ENCODE data around the gene ABCC4.
"Not testable (repeated sequence)": the region's sequence is repeated elsewhere in the genome, so short reads cannot be mapped to it uniquely, and the experiment has no call there.

The ABCC4 gene

DNA sequence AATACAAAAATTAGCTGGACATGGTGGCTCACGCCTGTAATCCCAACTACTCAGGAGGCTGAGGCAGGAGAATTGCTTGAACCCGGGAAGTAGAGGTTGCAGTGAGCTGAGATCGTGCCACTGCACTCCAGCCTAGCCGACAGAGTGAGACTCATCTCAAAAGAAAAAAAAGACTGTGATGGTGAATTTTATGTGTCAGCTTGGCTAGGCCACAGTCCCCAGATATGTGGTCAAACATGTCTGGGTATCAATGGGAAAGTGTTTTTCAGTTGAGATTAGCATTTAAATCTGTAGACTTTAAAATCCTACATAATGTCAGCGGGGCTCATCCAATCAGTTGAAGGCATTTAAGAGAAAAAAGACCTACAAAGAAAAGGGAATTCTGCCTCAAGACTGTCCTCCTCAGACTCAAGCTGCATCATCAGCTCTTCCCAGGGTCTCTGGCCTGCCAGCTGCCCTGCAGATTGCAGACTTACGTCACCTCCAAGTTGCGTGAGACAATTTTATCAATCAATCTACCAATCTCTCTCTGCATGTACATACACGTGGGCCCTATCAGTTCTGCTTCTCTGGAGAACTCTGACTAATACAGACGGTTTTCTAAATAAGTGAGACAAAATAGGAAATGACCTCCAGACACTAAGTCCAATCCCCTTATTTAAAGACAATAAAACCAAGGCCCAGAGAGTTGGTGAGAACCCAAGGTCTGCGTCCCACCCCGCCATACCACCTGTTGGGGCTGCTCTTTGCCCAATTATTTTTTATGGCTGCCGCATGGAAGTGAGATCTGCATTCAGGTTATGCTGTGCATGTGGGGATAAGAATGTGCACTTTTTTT lies 99.2 kb downstream of the ABCC4 start:
- Histone ChIP-seq H3K9me3 (ENCODE audit: low read length) (no peaks in the 10 kb centered on the region), H3K4me3 (ENCODE audit: low read depth in 1 of 2, low read length in 2 of 2) (no peak overlapping the region), H3K4me1 (ENCODE audit: insufficient read depth, low read length) (no peaks in the 10 kb centered on the region), H3K27ac (ENCODE audit: low read depth, low read length) (no peak overlapping the region), H3K36me3 (ENCODE audit: insufficient read depth, low read length) (peaks cover 15% of the 10 kb centered on the region), H3K9ac (ENCODE audit: low read length) (no peak overlapping the region), H3K27me3 (ENCODE audit: control insufficient read depth in 1 of 2, insufficient read depth in 2 of 2, low read length in 2 of 2) (no peaks in the 10 kb centered on the region)

DNA sequence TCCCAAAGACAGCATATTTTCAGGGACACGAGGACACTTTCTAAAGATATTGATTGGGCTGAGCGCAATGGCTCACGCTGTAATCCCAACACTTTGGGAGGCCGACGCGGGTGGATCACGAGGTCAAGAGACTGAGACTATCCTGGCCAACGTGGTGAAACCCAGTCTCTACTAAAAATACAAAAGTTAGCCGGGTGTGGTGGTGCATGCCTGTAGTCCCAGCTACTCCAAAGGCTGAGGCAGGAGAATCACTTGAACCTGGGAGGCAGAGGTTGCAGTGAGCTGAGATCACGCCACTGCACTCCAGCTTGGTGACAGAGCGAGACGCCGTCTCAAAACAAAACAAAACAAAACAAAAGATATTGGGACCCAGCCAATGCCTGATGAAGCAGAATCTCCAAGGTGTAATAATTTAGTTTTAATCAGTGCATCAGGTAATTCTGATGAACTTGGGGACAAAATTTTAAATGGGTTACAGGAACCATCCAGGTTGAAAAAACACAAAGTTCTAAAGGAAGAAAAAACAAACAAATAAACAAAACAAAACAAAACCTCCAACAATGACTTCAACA lies 100.8 kb downstream of the ABCC4 start:
- H3K36me3 ChIP-seq (ENCODE audit: insufficient read depth, low read length); H3K27me3 ChIP-seq (ENCODE audit: control insufficient read depth in 1 of 2, insufficient read depth in 2 of 2, low read length in 2 of 2); H3K9me3 ChIP-seq (ENCODE audit: low read length); H3K27ac ChIP-seq (ENCODE audit: low read depth, low read length); H3K4me3 ChIP-seq (ENCODE audit: low read depth in 1 of 2, low read length in 2 of 2); H3K9ac ChIP-seq (ENCODE audit: low read length); H3K4me1 ChIP-seq (ENCODE audit: insufficient read depth, low read length): not testable (repeated sequence)

DNA sequence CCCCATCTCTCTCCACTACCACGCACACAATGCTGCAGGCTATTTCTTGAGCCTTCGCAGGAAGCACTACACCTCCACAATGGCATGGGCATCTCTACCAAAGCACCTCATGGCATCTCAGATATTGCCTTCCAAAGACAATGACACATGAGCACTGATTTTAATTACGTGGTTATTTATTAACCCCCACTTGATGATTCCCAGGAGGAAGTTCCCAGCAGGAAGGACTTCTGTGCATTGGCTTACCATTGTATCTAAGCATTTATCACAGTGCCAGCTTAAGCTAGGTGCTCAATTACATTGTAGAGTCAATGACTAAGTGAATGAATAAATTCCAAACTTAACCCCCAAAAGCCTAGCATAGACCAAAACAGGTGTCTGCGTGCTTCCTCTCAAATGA lies 101.4 kb downstream of the ABCC4 start:
- H3K36me3 ChIP-seq (ENCODE audit: insufficient read depth, low read length), result peaks cover 7% of the 10 kb centered on the region
- no peaks in the 10 kb centered on the region for H3K4me1 ChIP-seq (ENCODE audit: insufficient read depth, low read length)
- H3K4me3 ChIP-seq (ENCODE audit: low read depth in 1 of 2, low read length in 2 of 2), result no peak overlapping the region
- H3K27me3 ChIP-seq (ENCODE audit: control insufficient read depth in 1 of 2, insufficient read depth in 2 of 2, low read length in 2 of 2), result no peaks in the 10 kb centered on the region
- H3K27ac ChIP-seq (ENCODE audit: low read depth, low read length), result no peak overlapping the region
- H3K9ac ChIP-seq (ENCODE audit: low read length), result no peak overlapping the region
- no peaks in the 10 kb centered on the region for H3K9me3 ChIP-seq (ENCODE audit: low read length)

GRCh38 chr13:95198606-95199005 lies 102.6 kb downstream of the ABCC4 start:
- not testable (repeated sequence) for H3K9ac ChIP-seq (ENCODE audit: low read length); H3K27me3 ChIP-seq (ENCODE audit: control insufficient read depth in 1 of 2, insufficient read depth in 2 of 2, low read length in 2 of 2); H3K9me3 ChIP-seq (ENCODE audit: low read length); H3K4me3 ChIP-seq (ENCODE audit: low read depth in 1 of 2, low read length in 2 of 2); H3K36me3 ChIP-seq (ENCODE audit: insufficient read depth, low read length); H3K4me1 ChIP-seq (ENCODE audit: insufficient read depth, low read length); H3K27ac ChIP-seq (ENCODE audit: low read depth, low read length)

- H3K4me3 ChIP-seq (ENCODE audit: low read depth in 1 of 2, low read length in 2 of 2), result no peak overlapping the region
- H3K4me1 ChIP-seq (ENCODE audit: insufficient read depth, low read length), result no peaks in the 10 kb centered on the region
- H3K27ac ChIP-seq (ENCODE audit: low read depth, low read length), result no peak overlapping the region
- H3K9ac ChIP-seq (ENCODE audit: low read length), result no peak overlapping the region
- no peaks in the 10 kb centered on the region for H3K27me3 ChIP-seq (ENCODE audit: control insufficient read depth in 1 of 2, insufficient read depth in 2 of 2, low read length in 2 of 2)
- no peaks in the 10 kb centered on the region for H3K9me3 ChIP-seq (ENCODE audit: low read length)
- peaks cover 10% of the 10 kb centered on the region for H3K36me3 ChIP-seq (ENCODE audit: insufficient read depth, low read length)
These were observed 103.7 kb downstream of the ABCC4 start for GRCh38 chr13:95197548-95197947.

DNA sequence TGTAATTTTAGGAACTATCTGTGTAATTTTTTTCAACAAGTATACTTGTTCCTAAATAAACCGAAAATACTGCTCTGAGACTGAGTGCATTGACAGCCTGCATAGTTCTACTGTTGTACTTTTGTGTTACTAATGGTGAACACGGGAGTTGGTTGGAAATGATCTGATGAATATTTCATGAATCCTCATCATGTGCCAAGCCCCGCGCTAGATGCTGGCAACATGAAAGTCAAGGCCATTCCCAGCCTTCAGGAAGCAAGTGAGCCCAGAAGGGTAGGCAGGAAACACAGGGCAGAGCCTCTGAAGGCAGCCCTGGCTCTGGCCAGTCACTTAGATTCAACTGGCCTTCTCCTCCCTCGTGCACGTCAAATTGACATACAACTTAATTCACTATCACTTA lies 106.1 kb downstream of the ABCC4 start:
- Histone ChIP-seq H3K36me3 (ENCODE audit: insufficient read depth, low read length) (peaks cover 10% of the 10 kb centered on the region), H3K4me1 (ENCODE audit: insufficient read depth, low read length) (no peaks in the 10 kb centered on the region), H3K9ac (ENCODE audit: low read length) (no peak overlapping the region), H3K4me3 (ENCODE audit: low read depth in 1 of 2, low read length in 2 of 2) (no peak overlapping the region), H3K27me3 (ENCODE audit: control insufficient read depth in 1 of 2, insufficient read depth in 2 of 2, low read length in 2 of 2) (no peaks in the 10 kb centered on the region), H3K9me3 (ENCODE audit: low read length) (no peaks in the 10 kb centered on the region), H3K27ac (ENCODE audit: low read depth, low read length) (no peak overlapping the region)

DNA sequence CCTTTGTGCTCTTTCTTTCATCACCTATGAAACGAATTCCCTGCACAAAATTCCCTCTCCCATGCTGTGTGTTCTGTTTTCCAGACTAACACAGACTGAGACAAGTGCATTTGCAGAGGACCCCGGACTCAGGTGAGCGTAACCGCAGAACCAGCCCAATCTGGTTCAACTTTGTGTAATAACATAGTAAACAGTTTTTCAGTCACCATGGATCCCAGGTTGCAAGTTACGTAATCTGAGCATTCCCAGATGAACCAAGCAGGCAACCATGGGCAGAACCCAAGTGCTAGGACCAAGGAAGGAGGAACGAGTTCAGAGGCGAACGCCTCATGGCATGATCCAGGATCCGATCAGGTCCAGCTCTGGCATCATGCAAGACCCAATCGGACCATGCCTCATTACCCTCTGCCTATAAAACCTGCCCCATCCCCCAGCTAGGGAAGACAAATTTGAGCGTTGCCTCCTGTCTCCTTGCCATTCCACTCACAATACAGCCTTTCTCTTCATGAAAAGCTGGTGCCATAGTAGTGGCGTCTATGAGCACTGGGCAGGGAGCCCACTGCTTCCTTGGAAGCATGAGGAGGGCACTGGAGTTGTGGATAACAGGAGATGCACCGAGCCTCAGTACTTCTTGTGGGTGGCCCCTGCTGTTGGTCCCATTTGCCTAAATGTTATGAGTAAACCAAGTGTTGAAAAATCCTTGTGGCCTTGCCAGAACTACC lies 107.6 kb downstream of the ABCC4 start:
- Histone ChIP-seq H3K36me3 (ENCODE audit: insufficient read depth, low read length) (peaks cover 10% of the 10 kb centered on the region), H3K4me3 (ENCODE audit: low read depth in 1 of 2, low read length in 2 of 2) (no peak overlapping the region), H3K27me3 (ENCODE audit: control insufficient read depth in 1 of 2, insufficient read depth in 2 of 2, low read length in 2 of 2) (no peaks in the 10 kb centered on the region), H3K27ac (ENCODE audit: low read depth, low read length) (no peak overlapping the region), H3K4me1 (ENCODE audit: insufficient read depth, low read length) (no peaks in the 10 kb centered on the region), H3K9me3 (ENCODE audit: low read length) (no peaks in the 10 kb centered on the region), H3K9ac (ENCODE audit: low read length) (no peak overlapping the region)

DNA sequence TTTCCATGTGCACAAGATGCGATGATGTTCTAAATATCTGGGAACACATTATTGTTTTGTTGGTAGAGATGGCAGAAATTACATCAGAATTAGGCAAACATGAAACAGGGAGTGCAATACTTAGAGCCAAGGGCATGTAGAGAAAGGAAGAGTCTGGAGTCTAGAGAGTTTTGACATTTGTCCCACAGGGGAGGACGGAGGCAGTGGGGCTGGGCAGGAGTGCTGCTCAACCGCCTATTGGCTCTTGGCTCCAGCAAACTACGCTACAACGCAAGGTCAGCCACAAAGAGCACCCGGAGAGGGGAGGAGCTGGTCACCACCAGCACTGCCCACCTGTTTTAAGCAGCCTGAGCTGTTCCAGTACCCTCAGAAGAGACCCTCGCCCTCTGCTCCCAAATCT lies 108.3 kb downstream of the ABCC4 start:
- no peak overlapping the region for H3K27ac ChIP-seq (ENCODE audit: low read depth, low read length)
- no peaks in the 10 kb centered on the region for H3K9me3 ChIP-seq (ENCODE audit: low read length)
- no peak overlapping the region for H3K4me3 ChIP-seq (ENCODE audit: low read depth in 1 of 2, low read length in 2 of 2)
- no peak overlapping the region for H3K9ac ChIP-seq (ENCODE audit: low read length)
- H3K4me1 ChIP-seq (ENCODE audit: insufficient read depth, low read length), result no peaks in the 10 kb centered on the region
- H3K36me3 ChIP-seq (ENCODE audit: insufficient read depth, low read length), result peaks cover 13% of the 10 kb centered on the region
- no peaks in the 10 kb centered on the region for H3K27me3 ChIP-seq (ENCODE audit: control insufficient read depth in 1 of 2, insufficient read depth in 2 of 2, low read length in 2 of 2)

DNA sequence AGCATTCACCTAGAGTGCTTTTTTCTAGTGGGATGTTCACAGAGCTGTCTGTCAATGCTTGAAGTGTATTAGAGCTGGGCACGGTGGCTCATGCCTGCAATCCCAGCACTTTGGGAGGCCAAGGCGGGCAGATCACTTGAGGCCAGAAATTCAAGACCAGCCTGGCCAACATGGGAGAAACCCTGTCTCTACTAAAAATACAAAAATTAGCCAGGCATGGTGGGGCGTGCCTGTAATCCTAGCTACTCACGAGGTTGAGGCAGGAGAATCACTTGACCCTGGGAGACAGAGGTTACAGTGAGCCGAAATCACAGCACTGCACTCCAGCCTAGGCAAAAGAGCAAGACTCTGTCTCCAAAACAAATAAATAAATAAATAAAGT lies 108.7 kb downstream of the ABCC4 start:
- peaks cover 17% of the 10 kb centered on the region for H3K36me3 ChIP-seq (ENCODE audit: insufficient read depth, low read length)
- not testable (repeated sequence) for H3K9ac ChIP-seq (ENCODE audit: low read length); H3K4me1 ChIP-seq (ENCODE audit: insufficient read depth, low read length); H3K27me3 ChIP-seq (ENCODE audit: control insufficient read depth in 1 of 2, insufficient read depth in 2 of 2, low read length in 2 of 2); H3K27ac ChIP-seq (ENCODE audit: low read depth, low read length); H3K4me3 ChIP-seq (ENCODE audit: low read depth in 1 of 2, low read length in 2 of 2); H3K9me3 ChIP-seq (ENCODE audit: low read length)

GRCh38 chr13:95191821-95192563 lies 109.3 kb downstream of the ABCC4 start:
- Histone ChIP-seq H3K27ac (ENCODE audit: low read depth, low read length) (no peak overlapping the region), H3K9ac (ENCODE audit: low read length) (no peak overlapping the region), H3K36me3 (ENCODE audit: insufficient read depth, low read length) (peaks cover 17% of the 10 kb centered on the region), H3K4me3 (ENCODE audit: low read depth in 1 of 2, low read length in 2 of 2) (no peak overlapping the region), H3K27me3 (ENCODE audit: control insufficient read depth in 1 of 2, insufficient read depth in 2 of 2, low read length in 2 of 2) (no peaks in the 10 kb centered on the region), H3K4me1 (ENCODE audit: insufficient read depth, low read length) (no peaks in the 10 kb centered on the region), H3K9me3 (ENCODE audit: low read length) (no peaks in the 10 kb centered on the region)

GRCh38 chr13:95188128-95188527 lies 113.1 kb downstream of the ABCC4 start:
- Histone ChIP-seq H3K9me3 (ENCODE audit: low read length) (no peaks in the 10 kb centered on the region), H3K9ac (ENCODE audit: low read length) (no peak overlapping the region), H3K4me3 (ENCODE audit: low read depth in 1 of 2, low read length in 2 of 2) (no peak overlapping the region), H3K27ac (ENCODE audit: low read depth, low read length) (no peak overlapping the region), H3K27me3 (ENCODE audit: control insufficient read depth in 1 of 2, insufficient read depth in 2 of 2, low read length in 2 of 2) (no peaks in the 10 kb centered on the region), H3K4me1 (ENCODE audit: insufficient read depth, low read length) (no peaks in the 10 kb centered on the region), H3K36me3 (ENCODE audit: insufficient read depth, low read length) (peaks cover 6% of the 10 kb centered on the region)

Measured in muscle layer of colon (tissue), 2 donors.